Measurements from ENCODE around the gene PPP1R13B.

- TF ChIP-seq CTCF (IDR thresholded peaks at IDR 0.05) (no peak), POLR2A (IDR thresholded peaks at IDR 0.05) (no peak)
Measured at GRCh38 chr14:103688906-103689902, 158.2 kb downstream of the PPP1R13B start.
